HG03280 (cell line): ENCODE measurements around the gene MED27.

Experiments used
- ATAC-seq: cut with Tn5 transposase; IDR thresholded peaks from one replicate; pipeline ENCODE4 v1.9.1; 2021; ENCODE audit warnings: mild to moderate bottlenecking, moderate library complexity; ENCODE audit not compliant: unreplicated experiment

MED27 gene

DNA sequence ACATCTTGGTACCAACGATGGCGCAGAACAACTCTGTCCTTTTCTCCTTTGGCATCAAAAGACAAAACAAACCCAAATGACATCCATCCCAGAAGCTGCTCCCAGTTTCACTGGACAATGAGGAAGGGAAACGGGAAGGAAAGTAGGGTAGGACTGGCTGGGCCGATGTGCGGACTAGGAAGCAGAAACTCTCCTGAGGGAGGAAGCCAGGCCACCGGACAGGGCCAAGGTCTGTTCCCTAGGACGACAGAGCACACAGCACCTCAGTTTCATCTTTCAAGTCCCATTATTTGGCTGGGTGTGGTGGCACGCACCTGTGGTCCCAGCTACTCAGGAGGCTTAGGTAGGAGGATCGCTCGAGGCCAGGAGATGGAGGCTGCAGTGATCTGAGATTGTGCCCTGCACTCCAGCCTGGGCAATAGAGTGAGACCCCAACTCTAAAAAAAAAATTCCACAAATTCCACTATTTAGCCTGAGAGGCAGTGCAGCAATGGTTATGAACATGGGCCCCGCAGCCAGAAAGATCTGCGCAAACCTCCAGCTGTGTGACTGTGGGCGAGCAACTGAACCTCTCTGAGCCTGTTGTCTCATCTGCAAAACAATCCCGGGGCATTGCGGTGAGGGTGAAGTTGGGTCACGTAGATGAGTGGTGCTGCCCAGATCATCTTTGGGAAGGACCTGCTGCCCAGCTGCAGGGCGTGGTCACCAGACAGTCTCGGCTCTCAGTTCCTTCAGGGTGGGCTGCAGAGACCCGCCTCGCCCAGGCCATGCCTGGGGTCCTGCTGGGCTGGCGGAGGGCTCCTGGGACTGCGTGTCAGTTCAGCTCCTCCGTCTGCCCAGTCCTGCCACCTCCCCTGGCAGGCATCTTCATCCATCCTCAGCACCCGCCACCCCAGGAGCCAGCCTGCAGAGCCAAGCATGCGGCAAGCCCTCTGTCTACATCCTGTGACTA is 238.6 kb downstream of the MED27 start:
- ATAC-seq: no peak

DNA sequence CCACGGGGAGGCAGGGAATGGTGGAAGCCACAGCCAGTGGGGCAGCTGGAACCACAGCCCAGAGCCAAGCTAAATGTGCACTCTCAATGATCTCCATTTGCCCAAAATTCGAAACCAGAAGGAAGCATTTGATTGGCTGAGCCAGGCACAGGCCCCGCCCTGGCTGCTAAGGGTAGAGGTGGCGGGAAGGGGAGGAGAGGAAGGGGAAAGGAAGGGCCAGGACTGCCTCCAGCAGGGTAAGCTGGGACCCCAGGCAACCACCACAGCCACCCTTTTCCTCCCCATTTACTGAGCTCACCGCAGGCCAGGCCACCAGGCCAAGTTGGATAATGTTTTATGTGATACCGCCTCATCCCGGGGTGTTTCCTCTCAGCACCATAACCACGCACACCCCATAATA is 239.4 kb downstream of the MED27 start:
- no peak for ATAC-seq

GRCh38 chr9:131839281-131840084 is 240.2 kb downstream of the MED27 start:
- no peak for ATAC-seq

- no peak for ATAC-seq
These were observed 241.0 kb downstream of the MED27 start for GRCh38 chr9:131838530-131839280.

DNA sequence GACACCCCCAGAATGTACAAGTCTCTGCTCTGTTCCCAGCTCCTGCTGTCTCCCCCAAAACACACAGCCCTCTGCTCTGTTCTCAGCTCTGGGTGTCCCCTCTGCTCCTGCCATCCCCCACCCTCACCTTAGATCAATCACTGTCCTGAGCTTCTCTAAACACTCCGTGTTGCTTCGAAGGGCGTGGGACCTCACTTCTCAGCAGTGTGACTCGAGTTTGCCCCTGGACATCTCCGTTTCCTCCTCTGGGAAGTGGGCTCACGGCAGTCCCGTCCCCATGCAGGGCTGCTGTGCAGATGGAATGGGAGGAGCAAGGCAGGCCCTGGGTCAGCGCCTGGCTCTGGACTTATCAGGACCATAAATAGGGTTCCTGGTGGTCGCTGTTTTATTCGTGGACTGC is 241.8 kb downstream of the MED27 start:
- ATAC-seq: no peak

DNA sequence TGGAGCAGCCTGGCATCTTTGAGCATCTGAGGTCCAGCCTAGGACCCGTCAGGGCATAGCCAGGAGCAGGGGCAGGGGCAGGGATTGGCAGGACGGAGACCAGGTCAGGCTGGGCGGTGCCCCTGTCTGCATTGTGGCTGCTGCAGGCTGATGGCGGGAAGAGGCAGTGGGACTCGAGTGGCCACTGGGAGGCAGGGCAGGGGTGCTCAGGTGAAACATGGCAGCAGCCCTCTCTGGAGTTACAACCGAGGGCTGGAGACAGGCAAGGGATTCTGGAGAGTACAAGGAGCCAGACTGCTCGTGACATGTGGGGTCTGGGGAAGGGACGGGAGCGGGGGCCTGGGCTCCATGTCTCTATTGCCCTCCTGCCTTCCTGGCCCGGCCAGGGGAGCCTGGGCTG is 242.4 kb downstream of the MED27 start:
- no peak for ATAC-seq

DNA sequence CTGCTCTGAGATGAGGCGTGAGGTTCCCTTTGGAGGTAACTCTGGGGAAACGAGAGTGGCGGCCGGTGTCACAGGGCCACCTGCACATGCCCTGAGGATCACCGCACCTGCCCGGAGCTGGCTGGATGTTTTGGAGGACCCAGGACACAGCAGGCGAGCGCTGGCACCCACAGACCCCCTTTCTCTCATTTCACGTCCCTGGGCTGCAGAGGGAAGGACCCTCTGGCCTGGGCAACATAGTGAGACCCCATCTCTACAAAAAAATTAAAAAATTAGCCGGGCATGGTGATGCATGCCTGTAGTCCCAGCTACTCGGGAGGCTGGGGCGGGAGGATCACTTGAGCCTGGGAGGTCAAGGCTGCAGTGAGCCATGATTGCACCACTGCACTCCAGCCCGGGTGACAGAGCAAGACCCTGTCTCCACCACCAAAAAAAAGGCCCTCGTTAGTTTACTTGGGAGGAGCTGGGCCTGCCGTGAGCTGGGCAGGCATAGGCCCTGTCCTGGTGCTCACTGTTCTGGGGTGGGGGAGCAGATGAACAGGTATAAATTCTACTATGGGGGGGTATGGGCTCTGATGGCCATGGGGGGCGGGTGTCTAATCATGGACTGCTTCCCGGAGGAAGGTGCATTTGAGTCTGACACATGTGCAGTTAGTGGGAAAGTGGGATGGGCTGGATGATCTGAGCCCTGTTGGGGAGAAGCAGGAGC is 242.9 kb downstream of the MED27 start:
- no peak for ATAC-seq

DNA sequence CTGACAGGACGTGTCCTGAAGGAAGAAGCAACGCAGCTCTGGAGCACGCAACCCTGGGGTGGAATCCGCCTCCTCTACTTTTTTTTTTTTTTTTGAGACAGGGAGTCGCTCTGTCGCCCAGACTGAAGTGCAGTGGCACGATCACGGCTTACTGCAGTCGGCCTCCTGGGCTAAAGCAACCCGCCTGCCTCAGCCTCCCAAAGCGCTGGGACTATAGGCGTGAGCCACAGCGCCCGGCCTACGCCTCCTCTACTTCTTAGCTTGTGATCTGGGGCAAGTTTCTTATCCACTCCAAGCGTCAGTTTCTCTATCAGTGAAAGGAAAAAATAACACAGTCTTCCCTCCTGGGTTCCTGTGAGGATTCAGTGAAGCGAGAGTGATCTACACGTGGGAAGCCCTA is 243.6 kb downstream of the MED27 start:
- no peak for ATAC-seq

GRCh38 chr9:131835151-131835910 is 244.3 kb downstream of the MED27 start:
- no peak for ATAC-seq

DNA sequence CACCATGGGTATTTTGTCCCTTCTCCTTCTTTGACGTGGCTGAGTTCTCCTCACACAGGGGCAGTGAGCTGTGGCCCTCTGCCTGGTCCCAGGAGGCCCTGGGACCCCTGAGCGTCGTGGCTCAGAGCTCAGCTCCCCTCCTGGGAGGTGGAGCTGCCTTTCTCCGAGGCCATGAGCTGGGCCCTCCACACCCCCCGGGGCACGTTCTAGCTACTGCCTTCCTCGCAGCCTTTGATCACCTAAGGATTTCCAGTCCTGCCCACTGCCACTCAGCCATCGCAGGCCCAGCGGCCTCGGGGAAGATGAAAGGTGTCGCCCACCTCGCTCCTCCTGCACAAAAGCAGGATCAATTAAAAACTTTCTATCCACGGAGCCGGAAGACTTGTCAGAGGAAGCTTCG is 244.9 kb downstream of the MED27 start:
- ATAC-seq: no peak

DNA sequence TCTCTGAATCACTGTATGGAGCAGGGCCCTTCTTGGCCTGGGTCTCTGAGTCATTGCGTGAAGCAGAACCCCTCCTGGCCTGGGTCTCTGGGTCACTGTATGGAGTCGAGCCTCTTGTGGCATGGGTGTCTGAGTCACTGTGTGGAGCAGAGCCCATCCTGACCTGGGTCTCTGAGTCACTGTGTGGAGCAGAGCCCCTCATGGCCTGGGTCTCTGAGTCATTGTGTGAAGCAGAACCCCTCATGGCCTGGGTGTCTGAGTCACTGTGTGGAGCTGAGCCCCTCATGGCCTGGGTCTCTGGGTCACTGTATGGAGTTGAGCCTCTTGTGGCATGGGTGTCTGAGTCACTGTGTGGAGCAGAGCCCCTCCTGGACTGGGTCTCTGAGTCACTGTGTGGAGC is 245.8 kb downstream of the MED27 start:
- ATAC-seq: no peak

DNA sequence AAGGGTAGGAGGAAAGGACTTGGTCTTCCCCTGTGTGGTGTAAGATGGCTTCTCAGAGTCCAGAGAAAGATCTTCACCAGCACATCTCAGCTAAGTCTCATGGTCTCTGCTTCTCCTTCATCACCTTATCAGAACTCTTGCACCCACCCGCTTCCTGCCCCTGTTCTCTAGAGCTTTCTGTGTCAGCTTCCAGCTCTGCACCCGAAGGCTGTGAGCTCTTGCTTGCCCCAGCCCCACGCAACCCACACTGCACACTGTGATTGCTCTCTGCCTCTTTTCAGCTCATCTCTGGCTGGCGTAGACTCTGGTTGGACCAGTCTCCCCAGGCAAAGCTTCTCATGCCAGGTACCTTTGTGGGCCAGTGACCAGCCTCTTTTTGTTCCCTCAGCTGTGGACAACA is 246.6 kb downstream of the MED27 start:
- no peak for ATAC-seq

- ATAC-seq: no peak
These were observed 248.1 kb downstream of the MED27 start for GRCh38 chr9:131831380-131832165.

DNA sequence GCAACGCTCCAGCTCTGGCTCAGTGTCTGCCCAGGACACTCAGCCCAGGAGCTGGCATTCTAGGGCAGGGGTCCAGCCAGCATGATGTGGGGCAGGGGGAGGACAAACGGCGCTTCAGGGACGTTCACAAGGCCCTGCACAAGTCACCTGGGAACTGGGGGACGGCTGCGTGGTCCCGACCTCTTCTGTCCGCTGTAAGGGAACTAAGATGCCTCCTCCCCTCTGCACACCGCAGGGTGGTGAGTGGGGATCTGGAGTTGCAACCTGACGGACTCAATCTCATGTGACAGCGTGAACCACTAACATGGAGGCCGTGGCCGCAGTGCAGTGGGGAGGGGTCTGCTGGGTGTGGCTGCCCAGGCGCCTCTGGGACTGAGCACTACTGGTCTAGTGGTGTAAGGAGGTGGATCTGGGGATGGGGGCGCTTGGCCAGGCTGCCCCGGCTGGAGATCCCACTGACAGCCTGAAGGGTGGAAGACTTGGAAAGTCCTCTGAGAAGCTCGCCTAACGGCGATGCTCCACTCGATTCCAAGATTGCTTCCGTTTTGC is 251.8 kb downstream of the MED27 start:
- no peak for ATAC-seq

DNA sequence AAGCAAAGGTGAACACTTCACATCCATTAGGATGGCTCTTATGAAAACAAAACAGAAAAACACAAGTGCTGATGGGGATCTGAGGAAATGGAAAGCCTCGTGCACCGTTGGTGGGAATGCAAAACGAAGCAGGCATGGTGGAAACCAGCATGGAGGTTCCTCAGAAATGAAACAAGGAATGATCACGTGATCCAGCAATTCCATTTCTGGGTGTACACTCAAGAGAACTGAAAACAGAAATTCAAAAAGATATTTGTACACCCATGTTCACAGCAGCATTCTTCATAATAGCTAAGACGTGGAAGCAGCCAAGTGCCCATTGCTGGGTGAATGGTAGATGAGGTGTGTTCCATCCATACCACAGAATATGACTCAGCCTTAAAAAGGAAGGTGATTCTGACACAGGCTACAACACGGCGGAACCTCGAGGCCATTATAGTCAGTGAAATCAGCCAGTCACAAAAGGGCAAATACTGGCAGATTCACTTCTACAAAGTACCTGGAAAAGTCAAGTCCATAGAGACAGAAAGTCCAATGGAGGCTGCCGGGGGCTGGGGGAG is 252.6 kb downstream of the MED27 start:
- ATAC-seq: no peak

DNA sequence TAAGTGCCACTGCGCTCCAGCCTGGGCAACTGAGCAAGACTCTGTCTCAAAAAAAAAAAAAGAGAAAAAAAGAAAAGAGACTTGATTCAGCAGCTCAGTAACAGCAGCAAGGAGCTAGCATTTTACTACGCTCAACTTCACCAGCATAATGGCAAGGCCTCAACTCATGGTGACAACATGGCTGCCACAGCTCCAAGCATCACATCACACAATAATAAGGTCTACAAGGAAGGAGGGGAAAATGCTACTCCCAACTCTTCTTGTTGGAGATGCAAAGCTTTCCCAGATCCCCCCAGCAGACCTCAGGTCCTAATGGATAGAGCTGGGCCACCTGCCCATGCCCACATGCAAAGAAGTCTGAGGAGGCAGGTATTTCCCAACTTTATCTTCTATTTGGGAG is 253.6 kb downstream of the MED27 start:
- no peak for ATAC-seq

DNA sequence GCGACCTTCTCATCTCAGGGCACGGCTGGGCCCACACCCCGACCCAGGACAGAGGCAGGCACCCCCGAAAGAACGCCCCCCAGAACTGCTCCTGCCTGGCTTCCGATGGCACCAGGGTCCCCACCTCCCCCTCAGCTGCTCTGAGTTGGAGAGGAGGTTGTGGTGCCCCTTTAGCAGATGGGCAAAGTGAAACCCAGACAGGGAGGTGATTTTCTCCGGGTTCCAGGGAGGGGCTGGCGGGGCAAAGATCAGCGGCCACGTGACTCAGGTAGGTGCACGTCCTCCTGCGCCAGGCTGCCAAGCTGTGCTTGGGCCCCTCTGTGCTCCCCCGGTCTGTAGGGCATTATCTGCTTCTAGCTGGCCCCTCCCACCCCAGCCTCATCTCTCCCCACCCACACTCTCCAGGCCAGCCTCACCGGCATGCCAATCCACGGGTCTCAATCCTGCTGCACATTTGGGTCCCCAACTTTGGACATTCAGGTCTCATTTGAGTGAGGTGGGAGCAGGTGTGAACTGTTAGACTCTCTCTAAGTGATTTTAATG is 254.6 kb downstream of the MED27 start:
- ATAC-seq: no peak

- no peak for ATAC-seq
These were observed 255.5 kb downstream of the MED27 start for GRCh38 chr9:131824155-131824594.
